ENCODE results near the gene TPPP3.

DNA sequence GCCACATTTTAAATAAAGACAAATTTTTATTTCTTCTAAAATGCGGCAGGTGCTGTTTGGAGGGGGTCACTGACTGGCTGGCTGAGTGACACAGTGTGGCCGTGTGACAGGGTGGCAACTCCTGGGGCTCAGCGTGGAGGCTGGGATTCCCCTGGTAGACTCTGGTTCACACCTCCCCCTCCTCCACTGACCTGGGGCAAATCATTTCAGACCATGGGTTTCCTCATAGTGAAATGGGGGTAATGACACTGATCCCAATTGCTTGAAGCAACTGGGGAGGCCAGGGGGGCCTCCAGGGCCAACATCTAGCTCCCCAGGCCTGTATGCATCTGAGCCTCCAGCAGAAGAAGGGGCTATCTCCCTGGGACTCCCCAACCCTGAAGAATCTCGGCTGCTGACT is 44.2 kb upstream of the TPPP3 start:
- TF ChIP-seq, protein P1, sequence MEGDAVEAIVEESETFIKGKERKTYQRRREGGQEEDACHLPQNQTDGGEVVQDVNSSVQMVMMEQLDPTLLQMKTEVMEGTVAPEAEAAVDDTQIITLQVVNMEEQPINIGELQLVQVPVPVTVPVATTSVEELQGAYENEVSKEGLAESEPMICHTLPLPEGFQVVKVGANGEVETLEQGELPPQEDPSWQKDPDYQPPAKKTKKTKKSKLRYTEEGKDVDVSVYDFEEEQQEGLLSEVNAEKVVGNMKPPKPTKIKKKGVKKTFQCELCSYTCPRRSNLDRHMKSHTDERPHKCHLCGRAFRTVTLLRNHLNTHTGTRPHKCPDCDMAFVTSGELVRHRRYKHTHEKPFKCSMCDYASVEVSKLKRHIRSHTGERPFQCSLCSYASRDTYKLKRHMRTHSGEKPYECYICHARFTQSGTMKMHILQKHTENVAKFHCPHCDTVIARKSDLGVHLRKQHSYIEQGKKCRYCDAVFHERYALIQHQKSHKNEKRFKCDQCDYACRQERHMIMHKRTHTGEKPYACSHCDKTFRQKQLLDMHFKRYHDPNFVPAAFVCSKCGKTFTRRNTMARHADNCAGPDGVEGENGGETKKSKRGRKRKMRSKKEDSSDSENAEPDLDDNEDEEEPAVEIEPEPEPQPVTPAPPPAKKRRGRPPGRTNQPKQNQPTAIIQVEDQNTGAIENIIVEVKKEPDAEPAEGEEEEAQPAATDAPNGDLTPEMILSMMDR (IDR thresholded peaks at IDR 0.05) = no peak
- no peak for TF ChIP-seq POLR2A (IDR thresholded peaks at IDR 0.05)
